ENCODE data around the gene OBSL1. TPM values are rescaled to one million over a fixed set of nuclear protein-coding genes. Genes with fewer than 3 reads are reported as not detected.

Gene OBSL1
- total RNA-seq, 4 donors from 2014 or later = 85.0 to 135 (median 98.3) TPM

DNA sequence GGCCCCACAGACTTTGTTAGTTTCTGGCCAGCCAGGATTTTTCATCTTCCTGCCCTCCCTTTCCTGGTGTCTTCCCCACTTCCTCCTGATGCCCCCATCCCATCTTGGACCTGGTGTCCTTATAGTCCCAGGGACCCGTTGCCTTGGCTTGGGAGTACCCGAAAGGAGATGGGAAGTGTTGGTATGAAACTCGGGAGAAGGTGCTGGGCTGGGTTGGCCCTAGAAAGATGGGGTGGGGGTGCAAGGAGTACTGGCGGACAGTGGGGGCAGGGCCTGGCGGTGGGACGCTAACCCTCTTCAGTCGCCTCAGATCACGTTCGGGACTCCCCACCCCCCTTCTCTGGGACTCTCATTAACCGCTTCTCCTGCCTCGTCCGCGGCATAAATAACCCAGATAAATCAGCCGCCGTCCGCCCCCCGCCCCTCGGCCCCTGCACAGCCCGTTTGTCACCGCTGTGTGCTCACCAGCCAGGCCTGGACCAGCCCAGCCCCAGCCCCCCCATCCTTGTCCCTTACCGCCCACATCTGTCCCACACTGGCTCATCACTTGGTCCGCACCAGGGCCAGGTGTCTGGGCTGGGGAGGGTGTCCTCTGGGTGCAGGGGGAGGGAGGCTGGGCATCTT, 60.7 kb downstream of the OBSL1 start:
- H3K4me1 ChIP-seq = peaks cover 0 to 56% (median 12%) of the 10 kb centered on the region in 4 donors
- H3K27ac ChIP-seq = peak overlapping the region in 2 of 4 donors; percentile 2 to 39
- H3K27me3 ChIP-seq = peaks cover 0 to 71% of the 10 kb centered on the region in 2 donors
- 36 to 43% methylated on average over 22 of the region's 22 CpGs for WGBS, 2 donors
- TF ChIP-seq EP300 (IDR thresholded peaks at IDR 0.05) (no peak), CTCF (IDR thresholded peaks at IDR 0.05) (no peak), POLR2A (IDR thresholded peaks at IDR 0.05) (no peak)
- peaks cover 0 to 22% (median 0%) of the 10 kb centered on the region in 3 donors for H3K36me3 ChIP-seq
- H3K4me3 ChIP-seq = no peak overlapping the region
- no peaks in the 10 kb centered on the region for H3K9me3 ChIP-seq
- DNase-seq (ENCODE audit: low spot score in 2 of 2) = no peak

- DNase-seq (ENCODE audit: low spot score in 2 of 2) = peak in 1 of 2 donors; percentile 37
- Histone ChIP-seq H3K4me1 (peaks cover 0 to 56% (median 12%) of the 10 kb centered on the region in 4 donors), H3K27me3 (peaks cover 0 to 66% of the 10 kb centered on the region in 2 donors), H3K9me3 (no peaks in the 10 kb centered on the region), H3K27ac (peak overlapping the region in 2 of 4 donors; percentile 2 to 39), H3K36me3 (peaks cover 0 to 29% (median 0%) of the 10 kb centered on the region in 3 donors), H3K4me3 (peak overlapping the region; percentile 2 to 41 (median 9))
- TF ChIP-seq CTCF (IDR thresholded peaks at IDR 0.05) = peak; percentile 63 to 70 (median 66)
- no peak for TF ChIP-seq POLR2A (IDR thresholded peaks at IDR 0.05)
- no peak for TF ChIP-seq EP300 (IDR thresholded peaks at IDR 0.05)
- 2 to 4% methylated on average over 26 of the region's 26 CpGs for whole genome bisulfite sequencing, 2 donors
Measured at GRCh38 chr2:219509780-219510511, 61.4 kb downstream of the OBSL1 start.

DNA sequence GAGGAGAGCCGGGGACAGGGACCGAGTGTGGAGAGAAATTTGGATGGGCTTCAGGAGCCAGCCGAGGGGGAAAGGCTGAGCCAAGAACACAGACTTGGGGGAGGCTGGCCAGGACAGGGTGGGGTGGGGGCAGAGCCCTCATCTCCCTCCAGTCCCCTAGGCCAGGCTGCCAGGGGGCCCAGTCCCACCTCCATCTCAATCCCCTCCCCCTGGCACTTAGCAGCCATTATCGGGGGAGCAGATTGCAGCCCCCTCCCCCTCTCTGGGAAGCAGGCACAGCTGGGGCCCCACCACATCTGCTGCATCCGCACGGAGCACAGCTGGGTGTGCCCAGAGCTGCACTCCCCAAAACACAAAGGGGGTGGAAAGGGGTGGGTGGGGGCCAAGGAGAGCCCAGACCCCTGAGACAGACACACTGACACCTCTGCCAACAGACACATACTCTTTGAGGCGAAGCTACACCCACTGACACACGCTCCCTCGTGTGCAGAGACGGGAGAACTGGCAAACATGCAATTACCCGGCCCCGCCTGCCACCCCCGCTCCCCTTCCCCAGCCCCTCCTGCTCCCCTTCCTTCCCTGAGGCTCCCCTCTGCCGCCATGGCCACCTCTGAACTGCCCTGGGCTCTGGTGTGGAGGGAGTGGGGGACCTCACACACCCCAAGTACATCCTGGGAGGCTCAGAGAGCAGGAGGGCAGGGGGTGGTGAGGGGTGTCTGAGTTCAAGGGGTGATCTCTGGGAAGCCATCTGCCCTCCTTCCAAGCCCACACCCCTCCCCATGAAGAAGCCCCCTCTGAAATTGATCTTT, 62.2 kb downstream of the OBSL1 start:
- no peak overlapping the region for H3K4me3 ChIP-seq
- 9 to 12% methylated on average over 5 to 10 of the region's 14 CpGs for WGBS, 2 donors
- no peak for DNase-seq (ENCODE audit: low spot score in 2 of 2)

GRCh38 chr2:219508444-219508734, 63.0 kb downstream of the OBSL1 start:
- Histone ChIP-seq H3K36me3 (peaks cover 0 to 45% (median 0%) of the 10 kb centered on the region in 3 donors), H3K4me1 (peaks cover 0 to 42% (median 11%) of the 10 kb centered on the region in 4 donors), H3K27me3 (peaks cover 0 to 50% of the 10 kb centered on the region in 2 donors), H3K4me3 (no peak overlapping the region), H3K9me3 (no peaks in the 10 kb centered on the region), H3K27ac (no peak overlapping the region)
- WGBS, 2 donors = 44 to 46% methylated on average over 4 of the region's 4 CpGs
- TF ChIP-seq CTCF (IDR thresholded peaks at IDR 0.05) (no peak), POLR2A (IDR thresholded peaks at IDR 0.05) (no peak), EP300 (IDR thresholded peaks at IDR 0.05) (no peak)
- no peak for DNase-seq (ENCODE audit: low spot score in 2 of 2)

More for the DNA sequence above, 62.2 kb downstream of the OBSL1 start:
- H3K27ac ChIP-seq = no peak overlapping the region
- H3K36me3 ChIP-seq = peaks cover 0 to 37% (median 0%) of the 10 kb centered on the region in 3 donors
- peaks cover 0 to 58% of the 10 kb centered on the region in 2 donors for H3K27me3 ChIP-seq
- peaks cover 0 to 50% (median 12%) of the 10 kb centered on the region in 4 donors for H3K4me1 ChIP-seq
- TF ChIP-seq EP300 (IDR thresholded peaks at IDR 0.05) = no peak
- H3K9me3 ChIP-seq = no peaks in the 10 kb centered on the region

DNA sequence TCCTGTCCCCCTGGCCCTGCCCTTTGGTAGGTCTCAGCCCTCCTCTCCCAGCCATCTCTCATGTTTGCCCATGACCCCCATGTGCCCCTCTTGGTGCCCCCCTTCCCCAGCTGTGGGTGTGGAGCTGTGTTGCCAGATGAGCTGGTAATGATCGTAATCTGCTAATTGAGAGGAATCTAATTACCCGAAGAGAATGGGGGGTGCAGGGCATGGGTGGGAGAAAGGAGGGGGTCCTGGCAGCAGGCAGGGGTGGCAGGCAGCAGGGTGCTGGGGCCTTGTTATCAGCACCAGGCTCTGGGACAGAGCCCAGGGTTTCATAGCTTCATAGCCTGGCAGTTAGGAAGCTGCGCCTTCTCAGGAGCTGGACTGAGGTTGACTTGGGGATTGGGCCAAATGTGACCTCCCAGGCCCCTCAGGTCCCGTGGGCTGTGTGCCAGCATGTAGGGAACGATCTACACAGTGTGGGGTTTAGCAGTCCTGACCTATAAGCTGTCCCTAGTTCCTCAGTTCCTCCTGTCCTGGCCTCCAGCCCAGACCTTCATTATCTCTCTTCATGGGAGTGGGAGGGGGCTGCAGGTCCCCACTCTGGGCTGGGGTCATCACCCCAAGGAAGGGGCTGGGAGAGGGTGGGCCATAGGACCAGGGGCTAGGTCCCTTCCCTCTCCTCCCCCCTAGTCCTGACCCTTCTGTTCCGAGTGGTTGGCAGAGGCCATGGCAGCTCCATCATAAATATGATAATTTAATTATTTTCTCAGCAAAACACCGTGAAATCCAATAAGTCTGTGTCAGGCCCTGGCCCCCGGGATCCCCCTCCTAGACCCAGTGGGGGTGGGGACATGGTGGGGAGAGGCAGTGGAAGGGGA, 63.5 kb downstream of the OBSL1 start:
- TF ChIP-seq POLR2A (IDR thresholded peaks at IDR 0.05) = no peak
- Histone ChIP-seq H3K4me3 (no peak overlapping the region), H3K36me3 (peaks cover 0 to 51% (median 0%) of the 10 kb centered on the region in 3 donors), H3K4me1 (peaks cover 0 to 38% (median 11%) of the 10 kb centered on the region in 4 donors), H3K27me3 (peaks cover 0 to 44% of the 10 kb centered on the region in 2 donors), H3K27ac (no peak overlapping the region), H3K9me3 (no peaks in the 10 kb centered on the region)
- WGBS, 2 donors = 52 to 54% methylated on average over 8 of the region's 8 CpGs
- no peak for DNase-seq (ENCODE audit: low spot score in 2 of 2)

All from tibial nerve (tissue), 4 donors.